ENCODE data around the gene FBXW10B. TPM values are rescaled to one million over a fixed set of nuclear protein-coding genes. Genes with fewer than 3 reads are reported as not detected.
"Not testable (repeated sequence)": the region's sequence is repeated elsewhere in the genome, so short reads cannot be mapped to it uniquely, and the experiment has no call there.

Gene FBXW10B, protein sequence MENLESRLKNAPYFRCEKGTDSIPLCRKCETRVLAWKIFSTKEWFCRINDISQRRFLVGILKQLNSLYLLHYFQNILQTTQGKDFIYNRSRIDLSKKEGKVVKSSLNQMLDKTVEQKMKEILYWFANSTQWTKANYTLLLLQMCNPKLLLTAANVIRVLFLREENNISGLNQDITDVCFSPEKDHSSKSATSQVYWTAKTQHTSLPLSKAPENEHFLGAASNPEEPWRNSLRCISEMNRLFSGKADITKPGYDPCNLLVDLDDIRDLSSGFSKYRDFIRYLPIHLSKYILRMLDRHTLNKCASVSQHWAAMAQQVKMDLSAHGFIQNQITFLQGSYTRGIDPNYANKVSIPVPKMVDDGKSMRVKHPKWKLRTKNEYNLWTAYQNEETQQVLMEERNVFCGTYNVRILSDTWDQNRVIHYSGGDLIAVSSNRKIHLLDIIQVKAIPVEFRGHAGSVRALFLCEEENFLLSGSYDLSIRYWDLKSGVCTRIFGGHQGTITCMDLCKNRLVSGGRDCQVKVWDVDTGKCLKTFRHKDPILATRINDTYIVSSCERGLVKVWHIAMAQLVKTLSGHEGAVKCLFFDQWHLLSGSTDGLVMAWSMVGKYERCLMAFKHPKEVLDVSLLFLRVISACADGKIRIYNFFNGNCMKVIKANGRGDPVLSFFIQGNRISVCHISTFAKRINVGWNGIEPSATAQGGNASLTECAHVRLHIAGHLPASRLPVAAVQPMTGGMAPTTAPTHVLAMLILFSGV
- total RNA-seq (10 to 100 TPM in 2 of 5 donors, 1 to 10 TPM in 1, not detected in 2; 2.0 to 13.0 (median 11.2) TPM), polyA plus RNA-seq (1 to 10 TPM in 2 of 3 donors, under 1 TPM in 1; 0.31 to 2.8 (median 1.5) TPM)
- long read RNA-seq, donor 1, result 0 reads
- long read RNA-seq, donor 2, result 0 reads
- long read RNA-seq, donor 3, result 0 reads
- long read RNA-seq, donor 4, result 0 reads
- long read RNA-seq, donor 5, result 0 reads
- long read RNA-seq, donor 6, partial matches to known transcripts, result 0 of 1 reads
- long read RNA-seq, donor 6, other reads (novel, unspliced or antisense), result 0 of 1 reads
- long read RNA-seq, donor 7, result 0 reads
- long read RNA-seq, donor 8, result 0 reads
- long read RNA-seq, donor 9, result 0 reads
- long read RNA-seq, donor 10, result 0 reads

GRCh38 chr17:15619331-15620058, at the start of gene FBXW10B:
TSS of gene FBXW10B (minus strand) at chr17:15619704. CDS start at chr17:15619512, 192 bp downstream.
- peak in 1 of 2 donors; percentile 4 for DNase-seq
- intact Hi-C loops (cut with DNase I; ENCODE audit: low total_unique reads), result not testable (repeated sequence)
- 43 to 57% (median 48%) methylated on average over 10 to 11 of the region's 12 CpGs for WGBS, 5 donors

GRCh38 chr17:15663691-15664090, 44.2 kb upstream of the FBXW10B start:
- Histone ChIP-seq H3K27ac (no peak overlapping the region), H3K4me3 (no peak overlapping the region), H3K27me3 (no peaks in the 10 kb centered on the region), H3K36me3 (peaks cover 0 to 6% (median 0%) of the 10 kb centered on the region in 4 donors), H3K9me3 (no peaks in the 10 kb centered on the region), H3K4me1 (peaks cover 4 to 17% (median 16%) of the 10 kb centered on the region in 4 donors)
- 95 to 99% (median 97%) methylated on average over 5 of the region's 5 CpGs for WGBS, 5 donors
- no peak for TF ChIP-seq EP300 (IDR thresholded peaks at IDR 0.05)
- TF ChIP-seq POLR2AphosphoS5 (IDR thresholded peaks at IDR 0.05), result no peak
- no peak for TF ChIP-seq CTCF (IDR thresholded peaks at IDR 0.05)
- no peak for TF ChIP-seq POLR2A (IDR thresholded peaks at IDR 0.05)
- intact Hi-C loops (cut with DNase I; ENCODE audit: low total_unique reads), result no loop called here
- DNase-seq, result no peak

More at GRCh38 chr17:15619331-15620058, at the start of gene FBXW10B:
- not testable (repeated sequence) for H3K9me3 ChIP-seq, H3K4me1 ChIP-seq, H3K27ac ChIP-seq, H3K27me3 ChIP-seq, H3K36me3 ChIP-seq
- H3K4me3 ChIP-seq, result peak within 1 kb of the TSS in 2 of 4 donors; percentile 20 to 34

GRCh38 chr17:15663176-15663575, 43.7 kb upstream of the FBXW10B start:
- Histone ChIP-seq H3K27ac (no peak overlapping the region), H3K27me3 (no peaks in the 10 kb centered on the region), H3K4me1 (peaks cover 4 to 18% (median 16%) of the 10 kb centered on the region in 4 donors), H3K9me3 (no peaks in the 10 kb centered on the region), H3K36me3 (peaks cover 0 to 6% (median 0%) of the 10 kb centered on the region in 4 donors), H3K4me3 (no peak overlapping the region)
- DNase-seq, result no peak
- WGBS, 5 donors, result 72 to 90% (median 83%) methylated on average over 6 of the region's 6 CpGs
- TF ChIP-seq POLR2A (IDR thresholded peaks at IDR 0.05), result no peak
- TF ChIP-seq CTCF (IDR thresholded peaks at IDR 0.05), result no peak
- TF ChIP-seq EP300 (IDR thresholded peaks at IDR 0.05), result no peak
- no peak for TF ChIP-seq POLR2AphosphoS5 (IDR thresholded peaks at IDR 0.05)
- intact Hi-C loops (cut with DNase I; ENCODE audit: low total_unique reads), result no loop called here

DNA sequence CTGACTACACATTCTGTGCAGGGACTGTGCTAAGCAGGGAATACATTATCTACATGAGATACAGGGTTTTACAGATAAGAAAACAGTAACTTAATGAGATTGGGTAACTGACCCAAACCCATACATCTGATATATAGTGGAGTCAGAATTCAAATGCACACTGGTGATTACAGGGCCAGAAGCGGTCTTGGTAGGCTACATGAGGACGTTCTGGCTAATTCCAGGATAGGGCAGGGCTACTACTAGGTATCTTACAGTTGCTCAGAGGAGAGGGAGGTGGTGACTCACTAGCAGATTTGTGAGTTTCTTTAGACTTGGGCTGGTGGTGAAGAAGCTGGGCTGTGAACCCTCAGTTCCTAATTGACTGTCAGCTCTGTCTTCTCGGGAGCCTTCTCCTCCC, 43.2 kb upstream of the FBXW10B start:
- WGBS, 5 donors, result 70 to 88% (median 78%) methylated on average over 3 of the region's 3 CpGs
- H3K36me3 ChIP-seq, result peaks cover 0 to 6% (median 0%) of the 10 kb centered on the region in 4 donors
- intact Hi-C loops (cut with DNase I; ENCODE audit: low total_unique reads), result no loop called here
- no peaks in the 10 kb centered on the region for H3K9me3 ChIP-seq
- peaks cover 4 to 18% (median 16%) of the 10 kb centered on the region in 4 donors for H3K4me1 ChIP-seq
- H3K27ac ChIP-seq, result no peak overlapping the region
- H3K4me3 ChIP-seq, result no peak overlapping the region
- no peaks in the 10 kb centered on the region for H3K27me3 ChIP-seq
- DNase-seq, result no peak
- TF ChIP-seq POLR2A (IDR thresholded peaks at IDR 0.05) (no peak), CTCF (IDR thresholded peaks at IDR 0.05) (no peak), EP300 (IDR thresholded peaks at IDR 0.05) (no peak), POLR2AphosphoS5 (IDR thresholded peaks at IDR 0.05) (no peak)
